T-helper 17 cell (primary cell): Measurements from ENCODE around the gene ARMC9. TPM values are rescaled to one million over a fixed set of nuclear protein-coding genes. Genes with fewer than 3 reads are reported as not detected.

ENCODE experiments used
- ATAC-seq: fragments of 150-1000 bp; cut with Tn5 transposase; 2 replicates; pipeline ENCODE4 v1.10.0; 2021; ENCODE audit warnings: mild to moderate bottlenecking, moderate library complexity
- DNase-seq, 3 donors: peaks; one replicate each; pipeline versions ENCODE4 v3.0.0 to v3.0.0-alpha.2; 2020 to 2021
- H3K9me3 ChIP-seq: one replicate; pipeline ENCODE4 v1.7.0; 2013; ENCODE audit warnings: low read length, mild to moderate bottlenecking; ENCODE audit not compliant: control insufficient read depth, poor library complexity, severe bottlenecking
- H3K27ac Mint-ChIP-seq: one replicate; pipeline ENCODE4 v1.8.0; 2022; ENCODE audit warnings: mild to moderate bottlenecking, moderate library complexity, mixed read lengths
- H3K27me3 Mint-ChIP-seq: one replicate; pipeline ENCODE4 v1.8.0; 2022; ENCODE audit warnings: mixed read lengths
- H3K36me3 Mint-ChIP-seq: one replicate; pipeline ENCODE4 v1.8.0; 2022; ENCODE audit warnings: low read depth, mixed read lengths
- H3K4me1 Mint-ChIP-seq: one replicate; pipeline ENCODE4 v1.8.0; 2022; ENCODE audit warnings: mild to moderate bottlenecking, mixed read lengths
- H3K4me3 Mint-ChIP-seq: one replicate; pipeline ENCODE4 v1.8.0; 2022; ENCODE audit warnings: mild to moderate bottlenecking, moderate library complexity, mixed read lengths
- total RNA-seq, 4 donors: library from RNA in 2 of 4; stranded (reverse) in 2 of 4; gene quantifications; one replicate each; pipeline ENCODE4 v1.2.3 and lab custom pipeline; 2022 to 2026

ARMC9 gene, protein sequence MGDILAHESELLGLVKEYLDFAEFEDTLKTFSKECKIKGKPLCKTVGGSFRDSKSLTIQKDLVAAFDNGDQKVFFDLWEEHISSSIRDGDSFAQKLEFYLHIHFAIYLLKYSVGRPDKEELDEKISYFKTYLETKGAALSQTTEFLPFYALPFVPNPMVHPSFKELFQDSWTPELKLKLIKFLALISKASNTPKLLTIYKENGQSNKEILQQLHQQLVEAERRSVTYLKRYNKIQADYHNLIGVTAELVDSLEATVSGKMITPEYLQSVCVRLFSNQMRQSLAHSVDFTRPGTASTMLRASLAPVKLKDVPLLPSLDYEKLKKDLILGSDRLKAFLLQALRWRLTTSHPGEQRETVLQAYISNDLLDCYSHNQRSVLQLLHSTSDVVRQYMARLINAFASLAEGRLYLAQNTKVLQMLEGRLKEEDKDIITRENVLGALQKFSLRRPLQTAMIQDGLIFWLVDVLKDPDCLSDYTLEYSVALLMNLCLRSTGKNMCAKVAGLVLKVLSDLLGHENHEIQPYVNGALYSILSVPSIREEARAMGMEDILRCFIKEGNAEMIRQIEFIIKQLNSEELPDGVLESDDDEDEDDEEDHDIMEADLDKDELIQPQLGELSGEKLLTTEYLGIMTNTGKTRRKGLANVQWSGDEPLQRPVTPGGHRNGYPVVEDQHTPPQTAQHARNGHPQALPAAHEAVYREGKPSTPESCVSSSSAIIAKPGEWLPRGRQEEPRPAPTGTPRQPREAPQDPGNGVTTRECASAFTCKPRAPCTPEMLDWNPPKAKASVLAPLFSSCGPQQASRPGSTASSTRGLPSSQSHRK
- under 1 TPM; 0.37 to 0.73 TPM for total RNA-seq
- 0.23 to 1.2 reads per million in 2 donors for total RNA-seq (lab: John Stamatoyannopoulos, UW)

DNA sequence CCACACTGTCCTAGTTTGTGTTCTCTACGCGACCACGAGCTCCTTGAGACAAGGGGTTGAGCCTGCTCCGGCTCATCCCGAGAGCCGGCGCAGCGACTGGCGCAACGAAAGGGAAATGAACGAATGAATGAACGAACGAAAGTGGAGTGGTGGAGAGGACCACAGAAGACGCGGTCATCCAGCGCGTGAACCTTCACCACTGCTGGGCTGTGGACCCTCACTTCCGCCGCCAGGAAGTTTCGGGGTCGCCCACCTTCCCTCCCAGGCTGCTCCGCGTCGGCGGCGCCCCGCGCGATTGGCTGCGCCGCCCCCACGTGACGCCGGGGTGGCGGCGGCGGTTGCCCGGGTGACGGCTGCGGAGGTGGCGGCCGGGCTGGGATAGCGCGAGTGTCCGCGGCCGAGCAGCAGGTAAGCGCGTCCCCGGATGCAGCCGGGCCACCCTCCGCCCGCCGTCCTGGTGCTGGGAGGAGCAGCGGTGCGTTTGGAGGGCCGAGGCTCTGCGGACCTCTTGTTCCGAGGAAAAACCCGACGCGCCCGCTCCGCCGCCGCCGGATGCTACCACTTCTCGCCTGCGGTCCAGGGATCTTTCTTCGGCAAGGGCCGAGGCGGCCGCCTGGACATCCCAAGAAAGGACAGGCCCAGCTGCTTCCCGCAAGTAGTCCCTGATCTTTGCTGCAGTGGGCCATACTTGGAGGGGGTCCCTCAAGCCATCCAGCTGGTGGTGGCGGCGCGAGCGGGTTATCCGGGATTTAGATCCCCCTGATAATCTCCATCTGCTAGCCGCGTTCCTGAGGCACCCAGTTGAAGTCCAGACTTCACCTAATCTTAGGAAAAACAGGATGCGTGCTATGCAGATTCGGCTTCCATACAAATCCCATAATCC is at the start of gene ARMC9:
TSS of gene ARMC9 (plus strand) at position 341 of the 883 bp plus-strand sequence. CDS start 7,608 bp downstream, outside the sequence.
- peak; percentile 95 for ATAC-seq
- H3K9me3 ChIP-seq: no peaks in the 10 kb centered on the region
- Mint-ChIP-seq H3K27me3 (peaks cover 34% of the 10 kb centered on the region), H3K36me3 (peaks cover 2% of the 10 kb centered on the region), H3K4me1 (peaks cover 14% of the 10 kb centered on the region), H3K4me3 (peak within 1 kb of the TSS; percentile 94), H3K27ac (peak within 1 kb of the TSS; percentile 68)
- peak; percentile 55 to 64 (median 56) for DNase-seq

DNA sequence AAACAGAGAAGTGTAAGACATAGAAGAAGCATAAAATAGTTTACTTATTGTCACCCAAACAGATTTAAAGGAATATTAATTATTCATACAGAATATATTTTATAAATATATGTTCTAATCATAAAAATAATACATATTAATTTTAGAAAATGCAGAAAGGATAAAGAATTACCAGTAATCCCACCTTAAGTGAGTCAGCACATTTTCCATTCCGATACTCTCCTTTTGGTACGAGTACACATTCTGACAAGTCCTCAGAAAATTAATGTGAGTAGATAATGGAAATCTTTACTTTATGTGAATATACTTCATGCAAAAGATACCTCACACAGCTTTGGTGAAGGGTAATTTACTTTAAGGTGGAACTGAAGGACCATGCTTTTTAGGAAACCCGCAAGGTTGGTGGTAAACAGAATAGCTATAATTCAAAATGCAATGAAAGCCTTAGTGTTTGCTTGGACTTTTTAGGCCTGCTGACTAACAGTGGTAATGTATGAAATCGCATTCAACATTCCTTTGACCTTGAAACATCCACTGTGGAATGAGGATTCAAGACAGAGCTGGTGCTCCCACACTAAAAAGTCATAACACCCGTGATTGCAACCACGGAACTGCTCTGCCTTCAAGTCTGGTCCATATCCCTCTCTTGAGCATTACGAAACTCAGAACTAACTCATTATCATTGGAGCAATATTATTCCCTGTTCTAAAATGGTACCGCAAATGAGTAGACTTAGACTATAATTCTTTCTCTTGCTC is 45.5 kb upstream of the ARMC9 start:
- DNase-seq (no peak), ATAC-seq (no peak)
- Mint-ChIP-seq H3K27me3 (no peaks in the 10 kb centered on the region), H3K4me1 (no peaks in the 10 kb centered on the region), H3K36me3 (peaks cover 9% of the 10 kb centered on the region), H3K4me3 (no peak overlapping the region), H3K27ac (no peak overlapping the region)
- no peaks in the 10 kb centered on the region for H3K9me3 ChIP-seq

DNA sequence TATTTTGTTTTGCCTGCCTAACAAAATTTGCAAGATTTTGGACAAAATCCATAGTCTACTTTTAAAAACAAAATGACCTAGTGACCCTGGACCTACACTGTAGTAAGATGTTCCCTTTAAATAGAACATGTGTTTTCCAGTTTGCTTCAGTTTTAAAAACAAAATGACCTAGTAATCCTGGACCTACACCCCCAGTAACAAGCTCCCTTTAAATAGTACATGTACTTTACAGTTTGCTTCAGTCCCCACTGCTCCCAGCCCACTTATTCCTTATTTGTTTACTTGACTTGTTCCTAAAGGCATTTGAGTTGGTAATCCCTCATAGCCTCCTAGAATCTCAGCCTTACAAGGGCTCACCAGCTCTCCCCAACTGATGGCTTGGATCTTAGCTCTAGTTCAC is 39.1 kb upstream of the ARMC9 start:
- DNase-seq (no peak), ATAC-seq (no peak)
- peaks cover 13% of the 10 kb centered on the region for H3K4me1 Mint-ChIP-seq
- H3K27ac Mint-ChIP-seq: no peak overlapping the region
- no peaks in the 10 kb centered on the region for H3K27me3 Mint-ChIP-seq
- H3K36me3 Mint-ChIP-seq: peaks cover 6% of the 10 kb centered on the region
- no peaks in the 10 kb centered on the region for H3K9me3 ChIP-seq
- H3K4me3 Mint-ChIP-seq: no peak overlapping the region

DNA sequence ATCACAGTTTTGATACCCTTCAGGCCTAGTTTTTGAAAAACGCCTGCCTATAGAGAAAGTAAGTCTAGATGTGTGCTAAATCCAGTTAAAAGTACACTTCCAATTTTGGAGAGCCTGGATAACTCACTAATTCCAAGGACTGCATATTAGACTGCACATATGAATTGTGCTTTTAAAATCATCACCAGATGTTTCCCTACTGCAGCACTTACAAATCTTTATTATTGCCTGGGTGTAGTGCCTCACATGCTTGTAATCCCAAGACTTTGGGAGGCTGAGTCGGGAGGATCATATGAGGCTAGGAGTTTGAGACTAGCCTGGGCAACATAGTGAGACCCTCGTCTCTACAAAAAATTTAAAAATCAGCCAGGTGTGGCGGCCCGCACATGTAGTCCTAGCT is 37.7 kb upstream of the ARMC9 start:
- no peaks in the 10 kb centered on the region for H3K27me3 Mint-ChIP-seq
- H3K36me3 Mint-ChIP-seq: peaks cover 2% of the 10 kb centered on the region

DNA sequence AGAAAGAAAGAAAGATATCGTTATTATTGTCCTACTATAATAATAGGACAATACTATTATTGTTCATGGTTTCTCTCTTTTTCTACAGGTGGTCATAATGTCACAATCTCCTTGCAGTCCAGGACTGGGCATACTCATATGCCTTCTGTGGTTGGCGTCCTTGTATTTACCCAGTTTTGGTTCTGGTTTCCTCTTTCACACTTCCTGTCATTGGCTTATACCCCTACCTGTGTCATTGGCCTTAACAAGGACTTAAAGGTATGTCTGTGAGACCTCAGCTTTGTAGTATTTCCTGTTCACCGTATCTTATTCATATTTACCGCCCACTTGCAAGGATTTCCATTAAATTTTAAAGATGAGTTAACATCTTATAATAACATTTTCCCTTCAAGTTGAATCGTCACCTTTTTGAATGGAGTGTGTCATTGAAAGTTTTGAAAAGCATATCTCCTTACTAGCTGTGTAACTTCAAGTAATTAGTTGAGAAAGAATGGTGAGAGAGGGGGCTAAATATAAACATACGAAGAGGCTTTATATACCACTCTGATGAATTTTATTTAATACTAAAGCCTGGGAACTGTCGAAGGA is 37.1 kb upstream of the ARMC9 start:
- H3K27me3 Mint-ChIP-seq: no peaks in the 10 kb centered on the region
- DNase-seq: no peak
- H3K27ac Mint-ChIP-seq: peak overlapping the region; percentile 11
- peaks cover 13% of the 10 kb centered on the region for H3K4me1 Mint-ChIP-seq
- H3K4me3 Mint-ChIP-seq: no peak overlapping the region
- ATAC-seq: no peak
- H3K9me3 ChIP-seq: no peaks in the 10 kb centered on the region
- peaks cover 4% of the 10 kb centered on the region for H3K36me3 Mint-ChIP-seq

More for the DNA sequence above, 37.7 kb upstream of the ARMC9 start:
- Mint-ChIP-seq H3K4me1 (peaks cover 13% of the 10 kb centered on the region), H3K27ac (no peak overlapping the region), H3K4me3 (no peak overlapping the region)
- no peaks in the 10 kb centered on the region for H3K9me3 ChIP-seq
- ATAC-seq: no peak
- DNase-seq: no peak

DNA sequence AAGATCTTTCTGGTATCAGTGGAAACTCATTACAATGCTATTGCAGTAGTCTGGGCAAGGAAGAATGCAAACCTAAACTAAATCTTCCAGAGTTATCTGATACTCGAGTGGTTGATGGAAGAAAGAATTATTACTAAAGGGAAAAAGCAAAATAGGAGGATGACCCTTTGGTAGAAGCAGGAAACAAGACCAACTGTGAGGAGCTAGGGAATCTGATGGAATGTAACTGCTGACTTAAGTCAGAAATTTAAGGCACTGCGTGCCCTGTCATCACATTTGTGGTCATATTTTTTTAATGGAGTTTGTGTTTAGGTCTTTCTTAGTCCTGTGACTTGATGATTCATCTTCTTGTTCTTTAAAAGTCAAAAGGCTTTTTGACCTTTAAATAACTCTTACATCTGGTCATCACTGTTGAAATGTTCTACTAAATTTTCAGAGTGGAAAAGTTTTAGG is 36.5 kb upstream of the ARMC9 start:
- Mint-ChIP-seq H3K27me3 (no peaks in the 10 kb centered on the region), H3K4me3 (no peak overlapping the region), H3K4me1 (peaks cover 17% of the 10 kb centered on the region), H3K36me3 (peaks cover 10% of the 10 kb centered on the region), H3K27ac (peak overlapping the region; percentile 11)
- ATAC-seq (no peak), DNase-seq (no peak)
- H3K9me3 ChIP-seq: no peaks in the 10 kb centered on the region

DNA sequence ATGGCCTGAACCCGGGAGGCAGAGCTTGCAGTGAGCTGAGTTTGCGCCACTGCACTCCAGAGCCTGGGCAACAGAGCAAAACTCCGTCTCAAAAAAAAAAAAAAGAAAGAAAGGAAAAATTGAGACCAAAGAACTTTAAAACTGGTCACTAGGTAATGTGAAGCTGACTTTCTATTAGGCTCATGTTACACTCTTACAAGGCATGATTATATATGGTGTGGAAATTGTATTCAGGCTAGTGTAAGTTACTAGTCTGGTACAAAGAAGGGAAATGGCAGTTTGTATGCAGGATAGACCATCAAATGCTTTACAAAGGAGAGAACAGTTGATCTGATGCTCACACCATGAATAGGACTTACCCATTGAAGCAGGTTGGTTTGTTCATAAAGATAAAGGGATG is 35.4 kb upstream of the ARMC9 start:
- no peak for ATAC-seq
- DNase-seq: no peak
- peaks cover 21% of the 10 kb centered on the region for H3K4me1 Mint-ChIP-seq
- no peaks in the 10 kb centered on the region for H3K27me3 Mint-ChIP-seq
- H3K36me3 Mint-ChIP-seq: peaks cover 13% of the 10 kb centered on the region
- H3K27ac Mint-ChIP-seq: no peak overlapping the region
- no peaks in the 10 kb centered on the region for H3K9me3 ChIP-seq
- H3K4me3 Mint-ChIP-seq: no peak overlapping the region

DNA sequence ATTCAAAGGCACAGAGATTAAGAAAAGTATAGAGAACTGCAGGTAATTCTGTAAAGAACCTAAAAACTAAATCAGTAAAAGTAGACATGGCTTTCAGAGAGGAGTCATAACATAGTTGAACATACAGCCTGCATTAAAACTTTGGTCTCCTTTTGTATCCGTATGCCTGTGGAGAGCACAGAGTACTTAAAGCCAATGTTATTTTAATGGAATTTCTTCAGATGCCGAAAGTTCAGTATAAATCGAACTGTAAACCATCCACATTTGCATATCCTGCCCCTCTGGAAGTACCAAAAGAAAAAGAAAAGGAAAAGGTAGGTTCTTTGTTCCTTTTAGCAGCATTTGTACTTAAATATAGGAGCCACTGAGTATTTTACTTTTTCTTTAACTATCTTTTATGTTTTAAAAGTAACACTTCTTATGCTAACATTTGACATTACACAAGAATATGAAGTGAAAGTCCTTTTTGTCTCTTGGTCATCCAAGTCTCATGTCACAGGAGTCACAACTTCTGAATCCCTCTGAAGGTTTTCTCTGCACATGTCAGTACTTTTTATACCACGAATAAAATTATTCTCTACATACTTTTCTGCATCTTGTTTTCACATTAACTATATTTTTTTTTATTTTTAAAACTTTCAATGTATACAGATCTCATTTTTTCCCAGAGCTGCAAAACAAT is 34.9 kb upstream of the ARMC9 start:
- H3K4me3 Mint-ChIP-seq: no peak overlapping the region
- DNase-seq (no peak), ATAC-seq (no peak)
- no peaks in the 10 kb centered on the region for H3K9me3 ChIP-seq
- H3K4me1 Mint-ChIP-seq: peaks cover 21% of the 10 kb centered on the region
- H3K27ac Mint-ChIP-seq: no peak overlapping the region
- H3K27me3 Mint-ChIP-seq: no peaks in the 10 kb centered on the region
- H3K36me3 Mint-ChIP-seq: peaks cover 14% of the 10 kb centered on the region

DNA sequence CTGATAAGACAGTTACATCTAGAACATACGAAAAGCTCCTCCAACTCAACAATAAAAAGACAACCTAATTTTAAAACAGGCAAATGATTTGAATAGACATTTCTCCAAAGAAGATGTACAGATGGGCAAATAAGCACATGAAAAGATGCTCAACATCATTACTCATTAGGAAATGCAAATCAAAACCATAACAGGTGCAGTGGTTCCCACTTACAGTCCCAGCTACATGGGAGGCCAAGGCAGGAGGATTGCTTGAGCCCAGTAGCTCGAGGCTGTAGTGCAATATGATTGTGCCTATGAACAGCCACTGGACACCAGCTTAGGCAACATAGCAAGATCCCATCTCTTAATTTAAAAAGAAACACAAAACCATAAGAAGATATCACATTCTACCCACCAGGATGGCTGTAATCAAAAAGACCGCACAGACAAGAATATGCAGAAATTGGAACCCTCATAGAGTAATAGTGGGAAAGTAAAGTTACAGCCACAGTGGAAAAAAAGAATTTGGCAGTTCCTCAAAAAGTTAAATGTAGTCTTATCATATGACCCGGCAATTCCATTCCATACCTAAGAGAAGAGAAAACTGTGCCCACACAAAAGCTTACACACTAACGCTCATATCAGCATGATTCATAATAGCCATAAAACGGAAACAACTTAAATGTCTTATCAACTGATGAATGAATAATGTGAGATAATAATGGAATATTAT is 30.5 kb upstream of the ARMC9 start:
- no peak for ATAC-seq
- H3K4me3 Mint-ChIP-seq: no peak overlapping the region

DNA sequence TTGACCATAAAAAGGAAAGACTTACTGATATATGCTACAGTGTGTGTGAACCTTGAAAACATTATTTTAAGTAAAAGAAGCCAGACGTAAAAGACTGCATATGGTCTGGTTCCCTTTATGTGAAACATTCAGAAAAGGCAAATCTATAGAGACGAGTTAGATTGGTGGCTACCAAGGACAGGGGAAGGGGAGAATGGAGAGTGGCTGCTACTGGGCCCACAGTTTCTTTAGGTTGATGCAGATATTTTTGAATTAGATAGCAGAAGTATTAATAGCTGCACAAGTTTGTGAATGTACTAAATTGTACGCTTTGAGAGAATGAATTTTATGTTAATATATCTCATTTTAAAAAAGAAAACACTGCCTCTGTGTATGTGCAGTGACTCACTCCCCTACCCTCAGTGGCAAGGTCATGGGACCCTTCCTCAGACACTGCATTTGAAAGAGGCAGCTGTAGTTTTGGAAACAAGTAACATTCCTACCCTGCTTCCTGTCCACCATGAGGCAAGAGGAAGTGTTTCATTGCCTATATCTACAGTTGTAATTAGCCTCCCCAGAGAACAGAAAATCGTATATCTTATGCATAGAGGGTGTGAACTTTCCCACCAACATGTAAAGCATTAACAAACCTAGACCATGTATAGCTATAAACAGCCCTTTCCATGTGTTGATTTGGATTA is 29.8 kb upstream of the ARMC9 start:
- H3K27me3 Mint-ChIP-seq: no peaks in the 10 kb centered on the region
- ATAC-seq (no peak), DNase-seq (no peak)
- peaks cover 17% of the 10 kb centered on the region for H3K36me3 Mint-ChIP-seq
- H3K27ac Mint-ChIP-seq: peak overlapping the region; percentile 61
- no peaks in the 10 kb centered on the region for H3K9me3 ChIP-seq
- H3K4me3 Mint-ChIP-seq: no peak overlapping the region
- H3K4me1 Mint-ChIP-seq: peaks cover 7% of the 10 kb centered on the region

More for the DNA sequence above, 30.5 kb upstream of the ARMC9 start:
- no peaks in the 10 kb centered on the region for H3K9me3 ChIP-seq
- Mint-ChIP-seq H3K36me3 (peaks cover 19% of the 10 kb centered on the region), H3K4me1 (peaks cover 7% of the 10 kb centered on the region), H3K27ac (peak overlapping the region; percentile 61), H3K27me3 (no peaks in the 10 kb centered on the region)
- DNase-seq: no peak

DNA sequence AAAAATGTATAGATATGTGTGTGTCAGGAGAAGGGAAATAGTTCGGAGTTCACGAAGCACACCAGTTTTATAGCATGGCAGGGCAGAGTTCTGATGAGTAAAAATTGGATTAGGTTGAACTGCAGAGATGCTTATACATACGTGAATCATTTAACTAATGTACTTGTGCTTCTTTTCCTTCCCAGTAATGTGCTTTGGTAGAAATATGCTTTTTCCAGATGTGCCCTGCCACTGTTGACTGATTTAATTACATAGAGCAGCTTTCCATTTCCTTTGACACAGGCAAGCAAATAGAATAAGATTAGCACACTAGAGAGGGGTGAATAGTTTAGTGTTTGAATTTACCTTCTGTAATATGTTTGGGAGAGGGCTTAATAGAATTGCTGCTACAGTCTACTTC is 28.9 kb upstream of the ARMC9 start:
- H3K4me1 Mint-ChIP-seq: peaks cover 7% of the 10 kb centered on the region
- H3K36me3 Mint-ChIP-seq: peaks cover 17% of the 10 kb centered on the region
- ATAC-seq (no peak), DNase-seq (no peak)
- no peaks in the 10 kb centered on the region for H3K9me3 ChIP-seq
- no peak overlapping the region for H3K27ac Mint-ChIP-seq
- H3K27me3 Mint-ChIP-seq: no peaks in the 10 kb centered on the region
- no peak overlapping the region for H3K4me3 Mint-ChIP-seq
